GM23338 (cell line): ENCODE data around the gene PDE1C. TPM values are rescaled to one million over a fixed set of nuclear protein-coding genes. Genes with fewer than 3 reads are reported as not detected.
A peak's percentile ranks its signal among the peaks of the same experiment; 100 is the strongest.

Experiments
- ATAC-seq: fragments of 200-7000 bp; cut with Tn5 transposase; 3 replicates; pipeline ENCODE4 v1.9.1; 2020
- DNase-seq: peaks from one replicate; pipeline ENCODE4 v3.0.0-alpha.2; 2015; ENCODE audit warnings: low spot score
- H2AFZ ChIP-seq: fragments of 200-600 bp; sonication (generic); 2 replicates; pipeline ENCODE4 v1.8.0; 2016; ENCODE audit warnings: antibody characterized with exemption, mild to moderate bottlenecking, moderate library complexity
- H3F3A ChIP-seq: fragments of 200-600 bp; sonication (generic); replicated peaks from 2 replicates; pipeline ENCODE4 v1.8.0; 2017; ENCODE audit warnings: antibody characterized with exemption, mixed run types, low read depth
- H3K27ac ChIP-seq: fragments of 200-600 bp; sonication (generic); 2 replicates; pipeline ENCODE4 v1.6.1; 2016; ENCODE audit warnings: low read depth
- H3K27me3 ChIP-seq: fragments of 200-600 bp; sonication (generic); 2 replicates; pipeline ENCODE4 v1.8.0; 2016; ENCODE audit warnings: mild to moderate bottlenecking, mixed run types, moderate library complexity; ENCODE audit not compliant: insufficient read depth
- H3K36me3 ChIP-seq: fragments of 200-600 bp; sonication (generic); 2 replicates; pipeline ENCODE4 v1.8.0; 2016; ENCODE audit warnings: mild to moderate bottlenecking; ENCODE audit not compliant: insufficient read depth
- H3K4me1 ChIP-seq: fragments of 200-600 bp; sonication (generic); 2 replicates; pipeline ENCODE4 v1.8.0; 2016; ENCODE audit warnings: mild to moderate bottlenecking, moderate library complexity; ENCODE audit not compliant: insufficient read depth
- H3K4me2 ChIP-seq: fragments of 200-600 bp; sonication (generic); 2 replicates; pipeline ENCODE4 v1.7.1; 2017; ENCODE audit warnings: mixed run types
- H3K4me3 ChIP-seq: fragments of 200-600 bp; sonication (generic); 2 replicates; pipeline ENCODE4 v1.6.1; 2016; ENCODE audit warnings: mixed run types
- H3K79me2 ChIP-seq: fragments of 200-600 bp; sonication (generic); replicated peaks from 2 replicates; pipeline ENCODE4 v1.8.0; 2017; ENCODE audit warnings: mild to moderate bottlenecking; ENCODE audit not compliant: insufficient read depth
- H3K9me2 ChIP-seq: fragments of 200-600 bp; sonication (generic); 2 replicates; pipeline ENCODE4 v1.8.0; 2017; ENCODE audit not compliant: insufficient read depth
- H4K20me1 ChIP-seq: fragments of 200-600 bp; sonication (generic); replicated peaks from 2 replicates; pipeline ENCODE4 v1.8.0; 2017; ENCODE audit warnings: mild to moderate bottlenecking; ENCODE audit not compliant: insufficient read depth
- H3K27ac Mint-ChIP-seq: 2 replicates; pipeline ENCODE4 v1.8.0; 2020; ENCODE audit warnings: inconsistent platforms, mild to moderate bottlenecking, moderate library complexity, mixed read lengths
- H3K27me3 Mint-ChIP-seq: 3 replicates; pipeline ENCODE4 v1.8.0; 2022; ENCODE audit warnings: low read depth, mild to moderate bottlenecking, moderate library complexity, mixed read lengths, inconsistent platforms; ENCODE audit not compliant: insufficient read depth, poor library complexity
- H3K36me3 Mint-ChIP-seq: 3 replicates; pipeline ENCODE4 v1.8.0; 2021; ENCODE audit warnings: low read depth, mild to moderate bottlenecking, inconsistent platforms, moderate library complexity, mixed read lengths
- H3K4me1 Mint-ChIP-seq: 3 replicates; pipeline ENCODE4 v1.8.0; 2020; ENCODE audit warnings: mild to moderate bottlenecking, inconsistent platforms, mixed read lengths
- H3K4me3 Mint-ChIP-seq: 3 replicates; pipeline ENCODE4 v1.8.0; 2021; ENCODE audit warnings: moderate library complexity, mild to moderate bottlenecking, inconsistent platforms, mixed read lengths
- H3K9me3 Mint-ChIP-seq: 3 replicates; pipeline ENCODE4 v1.8.0; 2020; ENCODE audit warnings: moderate library complexity, mild to moderate bottlenecking, inconsistent platforms, mixed read lengths
- CREB1 ChIP-seq: fragments of 250-450 bp; sonication (Bioruptor Pico); IDR thresholded peaks from 2 replicates; pipeline ENCODE4 v1.5.0; 2020; ENCODE audit warnings: low read depth, mild to moderate bottlenecking, moderate library complexity
- CTCF ChIP-seq, 2 experiments: fragments of 200-600 bp in 1 of 2; sonication (generic) in 1 of 2; conservative IDR thresholded peaks; 2 replicates each; pipeline versions ENCODE4 v1.5.1 to v1.6.1; 2016 to 2017; ENCODE audit warnings: antibody characterized with exemption in 2 of 2, low read depth in 2 of 2, mild to moderate bottlenecking in 2 of 2, moderate library complexity in 1 of 2
- EZH2phosphoT487 ChIP-seq: fragments of 200-600 bp; sonication (generic); IDR thresholded peaks from one replicate; pipeline ENCODE4 v1.8.1; 2018; ENCODE audit warnings: antibody characterized with exemption; ENCODE audit not compliant: unreplicated experiment
- JUNB ChIP-seq: IDR thresholded peaks from one replicate; pipeline ENCODE4 v1.6.1; 2016; ENCODE audit warnings: antibody characterized with exemption; ENCODE audit not compliant: unreplicated experiment
- NANOG ChIP-seq: IDR thresholded peaks from 2 replicates; pipeline ENCODE4 v1.6.1; 2016; ENCODE audit warnings: antibody characterized with exemption, borderline replicate concordance
- POLR2AphosphoS5 ChIP-seq: IDR thresholded peaks from 2 replicates; pipeline ENCODE4 v1.6.1; 2016; ENCODE audit warnings: antibody characterized with exemption, low read depth
- REST ChIP-seq: IDR thresholded peaks from one replicate; pipeline ENCODE4 v1.6.1; 2018; ENCODE audit warnings: antibody characterized with exemption; ENCODE audit not compliant: unreplicated experiment
- STAT1 ChIP-seq: IDR thresholded peaks from one replicate; pipeline ENCODE4 v1.6.1; 2016; ENCODE audit warnings: antibody characterized with exemption; ENCODE audit not compliant: unreplicated experiment
- ZNF114 ChIP-seq: fragments of 250-450 bp; sonication (Bioruptor Pico); IDR thresholded peaks from 2 replicates; pipeline ENCODE4 v1.5.0; 2020; ENCODE audit warnings: mild to moderate bottlenecking, moderate library complexity
- ZNF331 ChIP-seq: fragments of 250-450 bp; sonication (Bioruptor Pico); IDR thresholded peaks from 2 replicates; pipeline ENCODE4 v1.5.0; 2020; ENCODE audit warnings: low read depth, mild to moderate bottlenecking, moderate library complexity
- polyA plus RNA-seq: library from polyadenylated mRNA; unstranded; fragments of >200 nt; fragmentation: Nextera tagmentation; extraction: Ambion mirVana; gene quantifications from 2 replicates; pipeline ENCODE4 v1.2.1, GENCODE V29; 2016
- total RNA-seq: library from RNA; depleted of rRNA; stranded (reverse); fragments of >200 nt; shearing (Covaris generic); gene quantifications from 2 replicates; pipeline ENCODE4 v1.2.3, GENCODE V29; 2014
- TF ChIP-seq, protein P1 (sequence below): IDR thresholded peaks from 2 replicates; pipeline ENCODE4 v1.6.1; 2016; ENCODE audit warnings: antibody characterized with exemption

Gene PDE1C
- total and polyA plus RNA-seq, 2 experiments from 2014 or later, result 0.28 TPM; not detected in 1

- H4K20me1 ChIP-seq, result no peaks in the 10 kb centered on the region
- no peaks in the 10 kb centered on the region for H3K36me3 Mint-ChIP-seq
- H3K4me3 ChIP-seq, result no peak overlapping the region
- no peaks in the 10 kb centered on the region for H3K36me3 ChIP-seq
- peak; percentile 71 for ATAC-seq
- H3K79me2 ChIP-seq, result no peaks in the 10 kb centered on the region
- H3K9me3 Mint-ChIP-seq, result no peaks in the 10 kb centered on the region; the same call in 2 of the 3 replicates
- H3K27me3 Mint-ChIP-seq, result peaks cover 22% of the 10 kb centered on the region
- no peak overlapping the region for H2AFZ ChIP-seq
- H3K27ac Mint-ChIP-seq, result no peak overlapping the region
- H3K9me2 ChIP-seq, result no peaks in the 10 kb centered on the region
- H3K4me3 Mint-ChIP-seq, result no peak overlapping the region
- no peaks in the 10 kb centered on the region for H3K4me1 Mint-ChIP-seq
- no peak for TF ChIP-seq EZH2phosphoT487
- no peak for TF ChIP-seq ZNF331 (CRISPR knock-in tag)
- no peak for TF ChIP-seq JUNB
- peak; percentile 92 to 96 for TF ChIP-seq CTCF (conservative IDR thresholded peaks at IDR 0.05; ENCODE audit: low read depth in 2 of 2)
- H3K27me3 ChIP-seq, result peaks cover 19% of the 10 kb centered on the region; the same call in 1 of the 2 replicates
- H3K4me2 ChIP-seq, result no peak overlapping the region
- H3K4me1 ChIP-seq, result no peaks in the 10 kb centered on the region
- DNase-seq, result peak; percentile 81
- no peaks in the 10 kb centered on the region for H3F3A ChIP-seq
- H3K27ac ChIP-seq, result no peak overlapping the region
Measured at GRCh38 chr7:31744294-31744874, 325.8 kb downstream of the PDE1C start.

- H3F3A ChIP-seq, result no peaks in the 10 kb centered on the region
- H3K27me3 ChIP-seq, result peaks cover 19% of the 10 kb centered on the region; the same call in 1 of the 2 replicates
- H3K9me2 ChIP-seq, result no peaks in the 10 kb centered on the region
- ATAC-seq (no peak), DNase-seq (no peak)
- H3K4me3 ChIP-seq, result no peak overlapping the region
- no peak overlapping the region for H2AFZ ChIP-seq
- H3K27ac ChIP-seq, result no peak overlapping the region
- Mint-ChIP-seq H3K27me3 (peaks cover 16% of the 10 kb centered on the region), H3K4me1 (no peaks in the 10 kb centered on the region), H3K36me3 (no peaks in the 10 kb centered on the region), H3K27ac (no peak overlapping the region), H3K9me3 (no peaks in the 10 kb centered on the region; the same call in 1 of the 3 replicates), H3K4me3 (no peak overlapping the region)
- no peaks in the 10 kb centered on the region for H4K20me1 ChIP-seq
- H3K4me1 ChIP-seq, result no peaks in the 10 kb centered on the region
- no peaks in the 10 kb centered on the region for H3K36me3 ChIP-seq
- no peak overlapping the region for H3K4me2 ChIP-seq
- no peaks in the 10 kb centered on the region for H3K79me2 ChIP-seq
- no peak for TF ChIP-seq NANOG
- TF ChIP-seq POLR2AphosphoS5, result no peak
- no peak for TF ChIP-seq CTCF (conservative IDR thresholded peaks at IDR 0.05; ENCODE audit: low read depth in 2 of 2)
- no peak for TF ChIP-seq JUNB
- TF ChIP-seq ZNF114 (CRISPR knock-in tag), result no peak
- no peak for TF ChIP-seq REST
- TF ChIP-seq STAT1, result no peak
- TF ChIP-seq CREB1 (CRISPR knock-in tag), result no peak
- TF ChIP-seq, protein P1, sequence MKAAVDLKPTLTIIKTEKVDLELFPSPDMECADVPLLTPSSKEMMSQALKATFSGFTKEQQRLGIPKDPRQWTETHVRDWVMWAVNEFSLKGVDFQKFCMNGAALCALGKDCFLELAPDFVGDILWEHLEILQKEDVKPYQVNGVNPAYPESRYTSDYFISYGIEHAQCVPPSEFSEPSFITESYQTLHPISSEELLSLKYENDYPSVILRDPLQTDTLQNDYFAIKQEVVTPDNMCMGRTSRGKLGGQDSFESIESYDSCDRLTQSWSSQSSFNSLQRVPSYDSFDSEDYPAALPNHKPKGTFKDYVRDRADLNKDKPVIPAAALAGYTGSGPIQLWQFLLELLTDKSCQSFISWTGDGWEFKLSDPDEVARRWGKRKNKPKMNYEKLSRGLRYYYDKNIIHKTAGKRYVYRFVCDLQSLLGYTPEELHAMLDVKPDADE, result no peak
Measured at GRCh38 chr7:31741852-31742251, 328.4 kb downstream of the PDE1C start.
